ENCODE results near the gene CXXC5.

The CXXC5 gene

DNA sequence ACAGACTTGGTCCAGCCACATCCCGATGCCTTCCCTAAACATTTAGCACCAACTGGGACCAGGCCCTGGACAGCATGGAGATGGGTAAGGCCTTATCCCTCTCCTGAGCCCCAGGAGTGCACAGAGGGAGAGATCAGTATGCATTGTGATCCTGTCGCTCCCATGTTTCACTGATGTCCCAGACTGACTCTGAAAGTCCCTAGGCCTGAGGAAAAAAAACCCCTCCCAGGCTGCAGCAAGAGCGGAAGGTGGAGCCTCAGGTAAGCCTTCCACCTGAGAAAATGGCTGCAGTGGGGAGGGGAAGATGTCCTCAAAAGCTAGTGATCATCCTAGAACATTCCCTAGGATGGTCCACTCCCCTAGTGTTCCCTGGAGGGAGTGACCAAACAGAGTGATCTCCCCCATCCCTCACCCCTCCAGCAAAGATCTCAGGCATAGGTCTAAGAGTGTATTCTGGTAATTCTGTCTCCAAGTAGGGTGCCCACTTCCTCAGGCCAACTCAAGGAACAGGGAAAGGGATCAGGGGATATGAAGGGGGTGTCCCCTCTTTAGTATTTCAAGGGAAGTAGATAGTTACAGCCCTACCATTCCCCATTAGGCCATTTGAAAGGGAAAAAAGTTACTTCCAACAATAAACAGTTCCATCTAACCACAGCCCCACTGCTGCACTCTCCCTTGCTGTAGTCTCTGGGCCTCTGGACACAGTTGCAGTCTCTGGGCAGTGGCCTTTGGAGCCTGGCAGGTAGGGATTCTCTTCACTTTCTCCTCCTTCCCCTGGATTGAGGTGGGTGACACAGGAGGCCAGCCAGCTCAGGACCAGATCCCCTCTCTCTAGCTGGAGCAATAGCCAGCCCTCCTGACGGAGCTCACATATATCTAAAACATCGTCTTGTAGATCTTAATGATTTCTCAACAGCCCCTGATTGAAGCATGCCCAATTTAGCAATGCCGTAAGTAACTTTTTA is 6.8 kb upstream of the CXXC5 start:
- CTCF ChIA-PET, result interaction anchor here (1.0 to 10.9 kb wide), 4 partner anchors 8 to 49 kb away, joined by 3 to 229 read pairs (median 31); partner anchors contain the start of gene CXXC5
- H3K4me1 ChIP-seq (ENCODE audit: control extremely low read depth in 1 of 4, control insufficient read depth in 4 of 4, insufficient read depth in 4 of 4, low read length in 3 of 4), result peaks cover 9 to 81% (median 51%) of the 10 kb centered on the region in 4 experiments
- no peak for DNase-seq

DNA sequence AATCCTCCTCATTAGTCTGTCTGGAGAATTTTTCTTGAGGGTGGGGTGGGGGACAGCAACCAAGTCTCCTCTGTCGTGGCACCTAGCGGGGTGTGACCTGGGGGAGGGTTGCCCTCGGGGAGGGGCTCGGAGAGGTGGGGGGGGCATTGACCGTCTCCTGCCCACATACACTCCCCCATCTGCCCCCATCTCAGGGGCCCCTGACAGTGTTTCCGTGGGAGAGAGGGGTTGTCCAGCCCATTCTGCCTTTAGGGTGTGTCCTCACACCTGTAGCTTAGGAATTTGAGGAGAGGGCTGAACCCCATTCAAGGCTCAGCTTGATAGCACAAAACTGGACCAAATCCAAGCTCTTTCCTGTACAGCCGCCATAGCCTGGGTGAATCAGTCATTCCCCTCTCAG is 5.9 kb upstream of the CXXC5 start:
- H3K27ac ChIP-seq (ENCODE audit: insufficient read depth in 1 of 2, low read depth in 1 of 2, low read length in 2 of 2, poor library complexity in 1 of 2, severe bottlenecking in 2 of 2), result no peak overlapping the region
- CTCF ChIA-PET, result interaction anchor here (1.8 to 5.7 kb wide), 3 partner anchors 12 to 48 kb away, joined by 4 to 35 read pairs (median 27); no protein-coding TSS in a partner anchor
- peaks cover 2 to 81% (median 51%) of the 10 kb centered on the region in 4 experiments for H3K4me1 ChIP-seq (ENCODE audit: control extremely low read depth in 1 of 4, control insufficient read depth in 4 of 4, insufficient read depth in 4 of 4, low read length in 3 of 4)
- POLR2A ChIA-PET, result interaction anchor here (1.0 kb wide), 1 partner anchor 31 kb away, joined by 3 read pairs; no protein-coding TSS in a partner anchor
- DNase-seq, result no peak
- H3K27me3 ChIP-seq (replicated peaks in 2 of 5; ENCODE audit: control insufficient read depth in 4 of 5, insufficient read depth in 5 of 5, low read length in 4 of 5), result no peaks in the 10 kb centered on the region
- no peak overlapping the region for H3K4me3 ChIP-seq (ENCODE audit: control insufficient read depth in 1 of 7, extremely low read depth in 1 of 7, insufficient read depth in 4 of 7, low read depth in 2 of 7, low read length in 6 of 7)
- WGBS (ENCODE audit: insufficient coverage), result 75% methylated on average over 2 of the region's 7 CpGs
- H3K36me3 ChIP-seq (ENCODE audit: control insufficient read depth in 4 of 4, insufficient read depth in 4 of 4, low read length in 3 of 4), result peaks cover 0 to 2% (median 0%) of the 10 kb centered on the region in 4 experiments
- no peaks in the 10 kb centered on the region for H3K9me3 ChIP-seq (ENCODE audit: control extremely low read depth in 1 of 5, control insufficient read depth in 4 of 5, insufficient read depth in 2 of 5, low read depth in 1 of 5, low read length in 4 of 5)

More for the DNA sequence above, 6.8 kb upstream of the CXXC5 start:
- Histone ChIP-seq H3K27me3 (replicated peaks in 2 of 5; ENCODE audit: control insufficient read depth in 4 of 5, insufficient read depth in 5 of 5, low read length in 4 of 5) (no peaks in the 10 kb centered on the region), H3K9me3 (ENCODE audit: control extremely low read depth in 1 of 5, control insufficient read depth in 4 of 5, insufficient read depth in 2 of 5, low read depth in 1 of 5, low read length in 4 of 5) (no peaks in the 10 kb centered on the region), H3K36me3 (ENCODE audit: control insufficient read depth in 4 of 4, insufficient read depth in 4 of 4, low read length in 3 of 4) (peaks cover 0 to 2% (median 0%) of the 10 kb centered on the region in 4 experiments), H3K27ac (ENCODE audit: insufficient read depth in 1 of 2, low read depth in 1 of 2, low read length in 2 of 2, poor library complexity in 1 of 2, severe bottlenecking in 2 of 2) (no peak overlapping the region), H3K4me3 (ENCODE audit: control insufficient read depth in 1 of 7, extremely low read depth in 1 of 7, insufficient read depth in 4 of 7, low read depth in 2 of 7, low read length in 6 of 7) (no peak overlapping the region)
- 98% methylated on average over 4 of the region's 6 CpGs for whole genome bisulfite sequencing (ENCODE audit: insufficient coverage)
- POLR2A ChIA-PET, result interaction anchor here (1.0 kb wide), 1 partner anchor 32 kb away, joined by 3 read pairs; no protein-coding TSS in a partner anchor

DNA sequence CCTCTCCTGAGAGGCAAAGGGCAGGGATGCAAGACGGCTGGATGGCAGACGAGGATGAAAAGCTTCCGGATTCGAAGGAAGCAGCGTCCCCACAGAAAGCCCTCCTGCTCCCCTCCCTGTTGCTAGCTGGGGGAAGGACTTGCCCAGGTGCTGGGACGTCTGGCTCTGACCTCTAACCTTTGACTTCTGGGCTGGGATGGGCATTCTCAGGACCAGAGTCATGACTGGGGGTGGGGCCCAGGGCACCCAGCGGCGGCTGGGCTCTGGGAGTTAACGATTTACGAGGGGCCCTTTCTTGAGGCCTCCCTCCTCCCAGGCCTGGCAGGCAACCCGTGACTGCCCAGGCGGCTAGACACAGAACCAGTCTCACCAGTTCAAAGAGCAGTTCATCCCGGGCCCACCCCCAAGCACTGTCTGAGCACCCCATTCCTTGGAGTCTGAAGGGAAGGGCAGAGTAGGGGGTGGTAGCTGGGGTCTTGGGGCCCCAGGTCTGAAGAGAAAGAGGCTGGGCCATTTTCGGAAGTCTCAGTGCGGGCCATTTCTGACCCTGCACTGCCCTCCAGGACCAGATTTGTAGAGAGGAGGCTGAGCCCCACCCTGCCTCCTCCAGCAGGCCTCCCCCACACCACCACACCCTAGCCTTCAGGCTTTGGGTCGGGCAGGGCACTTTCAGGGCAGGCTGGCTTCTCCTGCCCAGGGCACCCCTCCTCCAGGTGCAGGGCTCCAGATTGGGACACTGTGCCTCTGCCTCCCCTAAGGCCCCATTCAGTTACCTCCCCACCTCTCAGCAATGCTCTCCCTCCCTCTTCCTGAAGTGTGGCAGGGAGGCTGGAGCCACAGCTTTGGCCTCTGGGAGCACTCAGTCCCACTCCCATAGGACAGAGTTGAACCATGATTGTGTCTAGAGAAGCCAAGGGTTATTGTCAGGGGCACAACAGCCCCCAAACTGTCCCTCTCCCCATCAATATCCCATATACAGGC is 5.0 kb upstream of the CXXC5 start:
- no peak for DNase-seq
- POLR2A ChIA-PET, result no interaction called here
- WGBS (ENCODE audit: insufficient coverage), result 73% methylated on average over 9 of the region's 16 CpGs
- no peaks in the 10 kb centered on the region for H3K9me3 ChIP-seq (ENCODE audit: control extremely low read depth in 1 of 5, control insufficient read depth in 4 of 5, insufficient read depth in 2 of 5, low read depth in 1 of 5, low read length in 4 of 5)
- CTCF ChIA-PET, result interaction anchor here (1.8 to 13.2 kb wide), 4 partner anchors 7 to 47 kb away, joined by 4 to 251 read pairs (median 128); no protein-coding TSS in a partner anchor
- H3K27me3 ChIP-seq (replicated peaks in 2 of 5; ENCODE audit: control insufficient read depth in 4 of 5, insufficient read depth in 5 of 5, low read length in 4 of 5), result no peaks in the 10 kb centered on the region
- no peak overlapping the region for H3K4me3 ChIP-seq (ENCODE audit: control insufficient read depth in 1 of 7, extremely low read depth in 1 of 7, insufficient read depth in 4 of 7, low read depth in 2 of 7, low read length in 6 of 7)
- peaks cover 2 to 80% (median 50%) of the 10 kb centered on the region in 4 experiments for H3K4me1 ChIP-seq (ENCODE audit: control extremely low read depth in 1 of 4, control insufficient read depth in 4 of 4, insufficient read depth in 4 of 4, low read length in 3 of 4)
- peaks cover 0 to 2% (median 0%) of the 10 kb centered on the region in 4 experiments for H3K36me3 ChIP-seq (ENCODE audit: control insufficient read depth in 4 of 4, insufficient read depth in 4 of 4, low read length in 3 of 4)
- no peak overlapping the region for H3K27ac ChIP-seq (ENCODE audit: insufficient read depth in 1 of 2, low read depth in 1 of 2, low read length in 2 of 2, poor library complexity in 1 of 2, severe bottlenecking in 2 of 2)

DNA sequence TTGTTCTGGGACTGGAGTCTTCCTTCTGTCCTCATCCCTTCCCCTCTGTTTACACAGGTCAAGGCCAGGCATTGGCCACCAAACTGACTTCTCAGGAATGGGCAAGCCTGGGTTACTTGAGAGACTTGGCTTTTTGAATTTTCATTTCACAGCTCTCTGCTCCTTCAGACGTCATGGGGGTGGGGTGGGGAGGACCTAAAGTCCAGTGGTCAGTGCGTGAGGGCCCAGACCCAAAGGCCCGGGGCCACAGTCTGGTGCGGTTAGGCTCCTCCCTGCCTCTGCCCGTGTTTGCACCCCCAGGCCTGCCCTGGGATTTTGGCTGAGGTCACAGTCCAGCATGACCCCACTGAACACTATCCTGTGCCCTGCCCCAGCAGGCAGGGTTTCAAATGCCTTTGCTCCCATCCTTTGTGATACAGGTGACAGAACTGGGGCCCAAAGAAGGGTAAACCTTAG is 4.1 kb upstream of the CXXC5 start:
- H3K9me3 ChIP-seq (ENCODE audit: control extremely low read depth in 1 of 5, control insufficient read depth in 4 of 5, insufficient read depth in 2 of 5, low read depth in 1 of 5, low read length in 4 of 5), result no peaks in the 10 kb centered on the region
- peaks cover 2 to 72% (median 42%) of the 10 kb centered on the region in 4 experiments for H3K4me1 ChIP-seq (ENCODE audit: control extremely low read depth in 1 of 4, control insufficient read depth in 4 of 4, insufficient read depth in 4 of 4, low read length in 3 of 4)
- POLR2A ChIA-PET, result interaction anchor here (0.8 kb wide), 1 partner anchor 14 kb away, joined by 3 read pairs; no protein-coding TSS in a partner anchor
- H3K4me3 ChIP-seq (ENCODE audit: control insufficient read depth in 1 of 7, extremely low read depth in 1 of 7, insufficient read depth in 4 of 7, low read depth in 2 of 7, low read length in 6 of 7), result no peak overlapping the region
- CTCF ChIA-PET, result interaction anchor here (1.4 to 13.2 kb wide), 6 partner anchors 8 to 67 kb away, joined by 4 to 251 read pairs (median 16); no protein-coding TSS in a partner anchor
- H3K27me3 ChIP-seq (replicated peaks in 2 of 5; ENCODE audit: control insufficient read depth in 4 of 5, insufficient read depth in 5 of 5, low read length in 4 of 5), result no peaks in the 10 kb centered on the region
- peaks cover 0 to 2% (median 0%) of the 10 kb centered on the region in 4 experiments for H3K36me3 ChIP-seq (ENCODE audit: control insufficient read depth in 4 of 4, insufficient read depth in 4 of 4, low read length in 3 of 4)
- 97% methylated on average over 5 of the region's 5 CpGs for WGBS (ENCODE audit: insufficient coverage)
- DNase-seq, result no peak
- no peak overlapping the region for H3K27ac ChIP-seq (ENCODE audit: insufficient read depth in 1 of 2, low read depth in 1 of 2, low read length in 2 of 2, poor library complexity in 1 of 2, severe bottlenecking in 2 of 2)

DNA sequence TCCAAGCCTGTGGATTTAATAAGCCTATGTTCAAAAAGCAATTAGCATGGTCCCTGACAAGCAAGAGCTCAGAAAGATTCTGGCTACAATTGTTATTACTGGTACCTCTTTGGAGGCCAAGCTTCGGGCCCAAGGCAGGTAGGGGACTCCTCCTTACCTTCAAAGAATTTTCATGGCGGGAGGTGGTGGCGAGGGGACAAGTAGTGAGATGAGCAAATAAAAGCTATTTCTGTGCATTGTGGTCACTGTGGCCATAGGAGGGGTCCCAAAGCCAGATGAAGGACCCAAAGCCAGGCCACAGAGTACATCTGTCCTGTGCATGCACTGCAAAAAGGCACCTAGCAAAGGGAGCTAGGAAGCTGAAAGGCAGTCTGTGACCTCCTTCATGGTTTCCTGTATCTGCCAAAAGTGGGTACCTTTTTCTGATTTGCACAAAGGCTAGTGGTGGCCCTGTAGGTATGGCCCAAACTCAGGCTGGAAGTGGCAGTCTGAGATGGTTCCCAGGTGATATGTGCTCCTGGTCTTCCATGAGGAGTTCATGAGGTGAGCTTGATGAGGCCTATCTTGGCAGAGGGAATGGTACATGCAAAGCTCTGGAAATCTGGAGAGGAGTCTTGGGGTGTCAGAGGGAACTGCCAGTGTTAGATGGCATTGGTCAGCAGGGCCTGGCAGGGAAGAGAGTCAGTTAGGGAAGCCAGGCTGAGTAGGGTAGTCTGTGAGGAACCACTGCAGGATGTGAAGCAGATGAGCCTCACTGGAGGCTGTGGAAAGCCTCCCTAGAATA is 3.3 kb upstream of the CXXC5 start:
- no peaks in the 10 kb centered on the region for H3K27me3 ChIP-seq (replicated peaks in 2 of 5; ENCODE audit: control insufficient read depth in 4 of 5, insufficient read depth in 5 of 5, low read length in 4 of 5)
- CTCF ChIA-PET, result interaction anchor here (1.4 to 13.2 kb wide), 5 partner anchors 9 to 66 kb away, joined by 4 to 251 read pairs (median 27); no protein-coding TSS in a partner anchor
- DNase-seq, result no peak

More for the DNA sequence above, 3.3 kb upstream of the CXXC5 start:
- WGBS (ENCODE audit: insufficient coverage), result 100% methylated on average over 1 of the region's 3 CpGs
- H3K36me3 ChIP-seq (ENCODE audit: control insufficient read depth in 4 of 4, insufficient read depth in 4 of 4, low read length in 3 of 4), result peaks cover 0 to 2% (median 0%) of the 10 kb centered on the region in 4 experiments
- POLR2A ChIA-PET, result interaction anchor here (0.6 to 0.8 kb wide), 3 partner anchors 13 to 1177 kb away, joined by 3 read pairs; no protein-coding TSS in a partner anchor
- no peak overlapping the region for H3K27ac ChIP-seq (ENCODE audit: insufficient read depth in 1 of 2, low read depth in 1 of 2, low read length in 2 of 2, poor library complexity in 1 of 2, severe bottlenecking in 2 of 2)
- no peak overlapping the region for H3K4me3 ChIP-seq (ENCODE audit: control insufficient read depth in 1 of 7, extremely low read depth in 1 of 7, insufficient read depth in 4 of 7, low read depth in 2 of 7, low read length in 6 of 7)
- H3K9me3 ChIP-seq (ENCODE audit: control extremely low read depth in 1 of 5, control insufficient read depth in 4 of 5, insufficient read depth in 2 of 5, low read depth in 1 of 5, low read length in 4 of 5), result no peaks in the 10 kb centered on the region
- peaks cover 2 to 64% (median 35%) of the 10 kb centered on the region in 4 experiments for H3K4me1 ChIP-seq (ENCODE audit: control extremely low read depth in 1 of 4, control insufficient read depth in 4 of 4, insufficient read depth in 4 of 4, low read length in 3 of 4)
